H1 (cell line): ENCODE data around the gene SEC16A. TPM values are rescaled to one million over a fixed set of nuclear protein-coding genes. Genes with fewer than 3 reads are reported as not detected.
A peak's percentile ranks its signal among the peaks of the same experiment; 100 is the strongest.

Experiments
- CTCF ChIA-PET: fragments of 300-600 bp; sonication (Branson Sonifier 250); formaldehyde crosslinking; loops from one replicate; lab custom pipeline; 2021; ENCODE audit not compliant: partially characterized antibody; lab: Charles Lee
- POLR2A ChIA-PET: fragments of 300-600 bp; sonication (Branson Sonifier 250); formaldehyde crosslinking; loops from one replicate; lab custom pipeline; 2021; ENCODE audit warnings: inconsistent platforms; ENCODE audit not compliant: partially characterized antibody; lab: Charles Lee
- DNase-seq, 2 experiments: peaks; one replicate each; pipeline versions ENCODE4 v3.0.0 to v3.0.0-alpha.2; 2010 to 2022; ENCODE audit warnings: low spot score in 2 of 2, low read depth in 1 of 2, mixed read lengths in 1 of 2
- FAIRE-seq: peaks from 2 replicates; lab custom pipeline; 2011; peaks lifted over from hg19 to GRCh38; lab: Jason Lieb, UNC
- H2AFZ ChIP-seq: 2 replicates; pipeline ENCODE4 v1.8.1; 2012; ENCODE audit warnings: low read length, inconsistent platforms
- H2AK5ac ChIP-seq: 2 replicates; pipeline ENCODE4 v1.6.1; 2013; ENCODE audit warnings: low read depth, low read length
- H2BK120ac ChIP-seq: replicated peaks from 2 replicates; pipeline ENCODE3; 2013; ENCODE audit warnings: low read depth, low read length, inconsistent platforms
- H2BK12ac ChIP-seq: 2 replicates; pipeline ENCODE4 v1.6.1; 2013; ENCODE audit warnings: low read depth, low read length
- H2BK15ac ChIP-seq: 2 replicates; pipeline ENCODE4 v1.6.1; 2013; ENCODE audit warnings: low read length
- H2BK20ac ChIP-seq: 2 replicates; pipeline ENCODE4 v1.6.1; 2013; ENCODE audit warnings: low read length
- H2BK5ac ChIP-seq: 2 replicates; pipeline ENCODE4 v1.6.1; 2013; ENCODE audit warnings: low read depth, low read length
- H3K14ac ChIP-seq: 2 replicates; pipeline ENCODE4 v1.6.1; 2013; ENCODE audit warnings: inconsistent platforms; ENCODE audit not compliant: insufficient read length
- H3K18ac ChIP-seq: 2 replicates; pipeline ENCODE4 v1.6.1; 2013; ENCODE audit warnings: low read length; ENCODE audit errors: extremely low read depth
- H3K23ac ChIP-seq: 2 replicates; pipeline ENCODE4 v1.6.1; 2013; ENCODE audit warnings: inconsistent platforms; ENCODE audit not compliant: insufficient read length
- H3K23me2 ChIP-seq: 2 replicates; pipeline ENCODE4 v1.6.1; 2013; ENCODE audit warnings: low read depth, low read length
- H3K27ac ChIP-seq: 2 replicates; pipeline ENCODE4 v1.6.1; 2011; ENCODE audit warnings: low read depth, low read length, inconsistent platforms
- H3K27me3 ChIP-seq, 4 experiments: replicated peaks in 1 of 4; 1 replicate in 1 of 4; 2 replicates in 3 of 4; pipeline versions ENCODE4 v1.6.1 to v1.8.1; 2011 to 2013; ENCODE audit warnings: low read length in 3 of 4, mild to moderate bottlenecking in 3 of 4, inconsistent platforms in 2 of 4, mixed read lengths in 2 of 4, moderate library complexity in 1 of 4; ENCODE audit not compliant: control insufficient read depth in 3 of 4, insufficient read depth in 3 of 4; ENCODE audit errors: extremely low read depth in 1 of 4
- H3K36me3 ChIP-seq, 4 experiments: 2 replicates each; pipeline versions ENCODE4 v1.6.1 to v1.8.1; 2011 to 2013; ENCODE audit warnings: mild to moderate bottlenecking in 4 of 4, low read length in 3 of 4, moderate library complexity in 2 of 4, control low read depth in 1 of 4, inconsistent platforms in 1 of 4; ENCODE audit not compliant: insufficient read depth in 4 of 4, control insufficient read depth in 2 of 4
- H3K4ac ChIP-seq: replicated peaks from 2 replicates; pipeline ENCODE3; 2013; ENCODE audit warnings: low read length, low read depth, mixed read lengths, inconsistent platforms; ENCODE audit not compliant: insufficient read length
- H3K4me1 ChIP-seq, 4 experiments: replicated peaks in 1 of 4; 1 replicate in 1 of 4; 2 replicates in 3 of 4; pipeline versions ENCODE4 v1.6.1 to v1.8.1; 2011 to 2013; ENCODE audit warnings: low read length in 3 of 4, inconsistent platforms in 2 of 4, mixed read lengths in 1 of 4; ENCODE audit not compliant: insufficient read depth in 4 of 4, control insufficient read depth in 3 of 4
- H3K4me2 ChIP-seq, 2 experiments: 2 replicates each; pipeline versions ENCODE4 v1.6.1 to v1.8.1; 2011 to 2013; ENCODE audit warnings: low read depth in 2 of 2, low read length in 2 of 2, control low read depth in 1 of 2, inconsistent platforms in 1 of 2, mild to moderate bottlenecking in 1 of 2; ENCODE audit not compliant: insufficient read depth in 1 of 2
- H3K4me3 ChIP-seq, 4 experiments: fragments of 200-600, 300-600 bp in 1 of 4; sonication (generic), shearing (Covaris generic), sonication (Bioruptor Twin) in 1 of 4; 2 replicates each; pipeline versions ENCODE4 v1.5.1 to v1.8.1; 2011 to 2016; ENCODE audit warnings: low read length in 4 of 4, low read depth in 3 of 4, control low read depth in 2 of 4, inconsistent platforms in 2 of 4, mild to moderate bottlenecking in 2 of 4, mixed read lengths in 1 of 4, moderate library complexity in 1 of 4; ENCODE audit not compliant: insufficient read depth in 2 of 4; ENCODE audit errors: extremely low read depth in 1 of 4
- H3K56ac ChIP-seq: replicated peaks from 2 replicates; pipeline ENCODE3; 2013; ENCODE audit warnings: low read depth, mild to moderate bottlenecking, mixed read lengths, low read length, inconsistent platforms; ENCODE audit not compliant: insufficient read length
- H3K79me1 ChIP-seq: 2 replicates; pipeline ENCODE4 v1.6.1; 2013; ENCODE audit warnings: low read depth, low read length, control low read depth
- H3K79me2 ChIP-seq, 2 experiments: 2 replicates each; pipeline versions ENCODE4 v1.6.1 to v1.8.1; 2012 to 2013; ENCODE audit warnings: low read length in 2 of 2, mild to moderate bottlenecking in 2 of 2, inconsistent platforms in 1 of 2; ENCODE audit not compliant: insufficient read depth in 2 of 2, control insufficient read depth in 1 of 2
- H3K9ac ChIP-seq, 4 experiments: replicated peaks in 1 of 4; 1 replicate in 1 of 4; 2 replicates in 3 of 4; pipeline versions ENCODE4 v1.6.1 to v1.8.1; 2011 to 2013; ENCODE audit warnings: low read depth in 3 of 4, low read length in 3 of 4, control low read depth in 2 of 4, mild to moderate bottlenecking in 2 of 4, moderate library complexity in 2 of 4, inconsistent platforms in 1 of 4; ENCODE audit errors: extremely low read depth in 1 of 4
- H3K9me3 ChIP-seq, 2 experiments: 2 replicates each; pipeline versions ENCODE4 v1.6.1 to v1.8.1; 2012 to 2013; ENCODE audit warnings: mild to moderate bottlenecking in 2 of 2, moderate library complexity in 2 of 2, control low read depth in 1 of 2, inconsistent platforms in 1 of 2, low read depth in 1 of 2, low read length in 1 of 2, mixed read lengths in 1 of 2; ENCODE audit not compliant: insufficient read depth in 2 of 2
- H4K20me1 ChIP-seq, 2 experiments: replicated peaks in 1 of 2; 2 replicates each; pipeline versions ENCODE3 to v1.8.1; 2011 to 2013; ENCODE audit warnings: inconsistent platforms in 2 of 2, low read length in 2 of 2, mild to moderate bottlenecking in 1 of 2; ENCODE audit not compliant: insufficient read depth in 2 of 2, control insufficient read depth in 1 of 2
- H4K5ac ChIP-seq: 2 replicates; pipeline ENCODE4 v1.6.1; 2013; ENCODE audit warnings: low read length, low read depth, mixed read lengths, inconsistent platforms; ENCODE audit not compliant: insufficient read length
- H4K8ac ChIP-seq: 2 replicates; pipeline ENCODE4 v1.8.0; 2013; ENCODE audit warnings: mild to moderate bottlenecking, moderate library complexity, low read length, inconsistent platforms; ENCODE audit not compliant: insufficient read depth; ENCODE audit errors: extremely low read depth
- H4K91ac ChIP-seq: replicated peaks from 2 replicates; pipeline ENCODE3; 2013; ENCODE audit warnings: low read length, mixed read lengths, inconsistent platforms; ENCODE audit not compliant: insufficient read length
- EP300 ChIP-seq, 2 experiments: IDR thresholded peaks; 1 replicate in 1 of 2; 2 replicates in 1 of 2; pipeline ENCODE4 v1.6.1; 2011 to 2012; ENCODE audit warnings: low read depth in 2 of 2, low read length in 2 of 2, mild to moderate bottlenecking in 2 of 2, borderline replicate concordance in 1 of 2, inconsistent platforms in 1 of 2, moderate library complexity in 1 of 2
- SIRT6 ChIP-seq: IDR thresholded peaks from one replicate; pipeline ENCODE4 v1.7.1; 2012; ENCODE audit warnings: low read length, inconsistent platforms
- WGBS, 2 experiments: shearing (Covaris generic) in 1 of 2; methylation state at CpG; one replicate each; pipeline versions ENCODE4 v1.1.6 to v1.1.7; 2013 to 2015; ENCODE audit warnings: low lambda C conversion rate in 2 of 2, mixed read lengths in 2 of 2, inconsistent platforms in 1 of 2, low coverage in 1 of 2, missing lambda C conversion rate in 1 of 2; ENCODE audit not compliant: insufficient replicate concordance in 2 of 2, insufficient coverage in 1 of 2, insufficient read length in 1 of 2; ENCODE audit errors: extremely low coverage in 1 of 2, missing lambda C conversion rate in 1 of 2; 5-methylcytosine and 5-hydroxymethylcytosine counted together
- polyA plus RNA-seq, 7 experiments: library from polyadenylated mRNA; depleted of rRNA in 3 of 7; stranded (reverse) in 5 of 7; unstranded in 2 of 7; fragments of >200 nt in 5 of 7; fragments of 200-250 nt in 2 of 7; gene quantifications; 1 replicate in 5 of 7; 2 replicates in 1 of 7; 4 replicates in 1 of 7; pipeline versions ENCODE4 v1.2.1 to v1.2.3, GENCODE V29; 2011 to 2013; ENCODE audit warnings: missing spikeins in 2 of 7, mixed read lengths in 2 of 7
- total RNA-seq: library from RNA; stranded (reverse); fragmentation: NEBNext Ultra II Directional; extraction: Animal tissue kit (Norgen Biotek cat#: 25700); gene quantifications from 2 replicates; pipeline ENCODE4 v1.2.1, GENCODE V29; 2021

SEC16A gene
- total and polyA plus RNA-seq, 2 of the 8 experiments (the other 6 are each of a cell fraction or from before 2014, with no cell fraction given) = 21.6 to 49.0 TPM

- Histone ChIP-seq H3K79me2 (no peaks in the 10 kb centered on the region), H3K36me3 (peaks cover 16 to 33% (median 29%) of the 10 kb centered on the region in 4 experiments; a peak in 7 of 8 replicates), H3K4me2 (no peak overlapping the region), H3K27ac (no peak overlapping the region), H2BK5ac (no peak overlapping the region), H3K18ac (no peak overlapping the region), H3K9me3 (no peaks in the 10 kb centered on the region), H3K4me3 (no peak overlapping the region), H4K8ac (peak overlapping the region; percentile 57; the same call in 1 of the 2 replicates), H3K79me1 (no peaks in the 10 kb centered on the region), H3K14ac (no peak overlapping the region), H4K20me1 (peaks cover 3% of the 10 kb centered on the region in 2 experiments), H2AFZ (no peak overlapping the region), H3K56ac (no peak overlapping the region), H3K23me2 (no peaks in the 10 kb centered on the region), H3K9ac (no peak overlapping the region), H3K23ac (no peak overlapping the region), H3K27me3 (no peaks in the 10 kb centered on the region), H3K4ac (no peak overlapping the region), H2BK15ac (no peak overlapping the region), H3K4me1 (no peaks in the 10 kb centered on the region), H4K5ac (no peak overlapping the region), H2BK12ac (no peak overlapping the region), H2AK5ac (no peak overlapping the region), H4K91ac (no peak overlapping the region), H2BK20ac (no peak overlapping the region), H2BK120ac (no peak overlapping the region)
- 90% methylated on average over 20 of the region's 27 CpGs; no CpG with 5 or more reads in 1 of the 2 experiments for WGBS, 2 experiments
- ChIA-PET CTCF (interaction anchor here (0.9 to 2.3 kb wide), 5 partner anchors 11 to 86 kb away, joined by 4 to 12 read pairs (median 5); no protein-coding TSS in a partner anchor), POLR2A (interaction anchor here (0.7 to 4.0 kb wide), 22 partner anchors 9 to 147 kb away, joined by 3 to 26 read pairs (median 4); partner anchors contain the start of genes ENTR1 and PMPCA)
- DNase-seq (no peak), FAIRE-seq (no peak)
- TF ChIP-seq SIRT6 (no peak), EP300 (IDR thresholded peaks at IDR 0.05; ENCODE audit: borderline replicate concordance in 1 of 2, low read depth in 2 of 2, low read length in 2 of 2) (no peak)
Measured at GRCh38 chr9:136424750-136425362, 58.0 kb downstream of the SEC16A start.
